GM18526 (cell line): ENCODE data around the gene KCNG1.

Source experiments
- POLR2A ChIP-seq: IDR thresholded peaks from 3 replicates; pipeline ENCODE4 v1.6.1; 2011; ENCODE audit not compliant: insufficient read length; ENCODE audit errors: extremely low read depth

The KCNG1 gene

GRCh38 chr20:50957798-50958614 lies 64.9 kb downstream of the KCNG1 start, which contains the start of gene DPM1:
Gene DPM1, minus strand, starts transcription at chr20:50958532. Its CDS starts 9 bp downstream, at chr20:50958523.
- peak; percentile 97 for TF ChIP-seq POLR2A

DNA sequence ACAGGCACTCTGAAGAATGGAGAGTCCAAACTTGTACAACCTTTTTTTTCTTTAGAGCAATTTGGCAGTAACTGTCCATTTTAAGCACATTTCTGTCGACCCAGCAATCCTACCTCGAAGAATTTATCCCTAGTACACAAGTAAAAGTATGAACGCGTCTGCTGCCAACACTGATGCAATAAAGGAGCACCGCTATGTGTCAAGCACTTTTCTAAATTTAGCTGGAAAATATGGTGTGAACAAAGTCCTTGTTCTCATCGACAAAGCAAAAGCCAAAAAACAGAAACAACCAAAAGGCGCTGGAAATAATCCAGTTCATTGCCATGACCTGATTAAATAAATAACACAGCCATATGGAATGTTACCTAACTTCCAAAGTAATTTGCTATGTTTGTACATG lies 65.6 kb downstream of the KCNG1 start:
- no peak for TF ChIP-seq POLR2A

- no peak for TF ChIP-seq POLR2A
Measured at GRCh38 chr20:50953821-50954220, 69.1 kb downstream of the KCNG1 start.
